HepG2 (cell line): ENCODE results near the gene DOLK. TPM values are rescaled to one million over a fixed set of nuclear protein-coding genes. Genes with fewer than 3 reads are reported as not detected.
A peak's percentile ranks its signal among the peaks of the same experiment; 100 is the strongest.

Experiments
- ARHGAP35 ChIP-seq: sonication (generic); formaldehyde crosslinking; IDR thresholded peaks from 2 replicates; pipeline ENCODE4 v1.9.0; 2022; ENCODE audit warnings: mild to moderate bottlenecking, inconsistent platforms, moderate library complexity, missing genetic modification reagents, borderline replicate concordance
- CCAR2 ChIP-seq: fragments of 200-400 bp; formaldehyde crosslinking; optimal IDR thresholded peaks from 2 replicates; pipeline ENCODE3; 2018; ENCODE audit warnings: low read depth, mild to moderate bottlenecking, low read length, moderate library complexity
- ELF1 ChIP-seq: sonication (generic); formaldehyde crosslinking; IDR thresholded peaks from 2 replicates; pipeline ENCODE4 v1.4.0; 2020; ENCODE audit warnings: missing genetic modification reagents
- GLI4 ChIP-seq: sonication (generic); formaldehyde crosslinking; IDR thresholded peaks from 2 replicates; pipeline ENCODE4 v1.5.1; 2020; ENCODE audit warnings: missing genetic modification reagents, mild to moderate bottlenecking, moderate library complexity, borderline replicate concordance
- HNF4G ChIP-seq, 2 experiments: sonication (generic) in 1 of 2; formaldehyde crosslinking in 1 of 2; IDR thresholded peaks; 2 replicates each; pipeline versions ENCODE4 v1.4.0 to v1.6.1; 2011 to 2020; ENCODE audit warnings: borderline replicate concordance in 2 of 2, low read depth in 2 of 2, mild to moderate bottlenecking in 2 of 2, low read length in 1 of 2, missing genetic modification reagents in 1 of 2, moderate library complexity in 1 of 2
- JUND ChIP-seq: sonication (generic); formaldehyde crosslinking; IDR thresholded peaks from 2 replicates; pipeline ENCODE4 v1.8.0; 2022; ENCODE audit warnings: mild to moderate bottlenecking, missing genetic modification reagents
- KDM5B ChIP-seq: sonication (generic); formaldehyde crosslinking; IDR thresholded peaks from 2 replicates; pipeline ENCODE4 v1.4.0; 2020; ENCODE audit warnings: missing genetic modification reagents, mild to moderate bottlenecking, borderline replicate concordance
- KMT2B ChIP-seq: IDR thresholded peaks from 2 replicates; pipeline ENCODE4 v1.6.1; 2016; ENCODE audit warnings: missing genetic modification reagents, missing compliant biosample characterization
- MAFG ChIP-seq: sonication (generic); formaldehyde crosslinking; IDR thresholded peaks from 2 replicates; pipeline ENCODE4 v1.5.1; 2020; ENCODE audit warnings: mild to moderate bottlenecking, missing genetic modification reagents
- NCOR1 ChIP-seq: fragments of 200-600 bp; sonication (generic); IDR thresholded peaks from 2 replicates; pipeline ENCODE4 v1.7.0; 2017; ENCODE audit warnings: antibody characterized with exemption, low read length, borderline replicate concordance
- RFX3 ChIP-seq: IDR thresholded peaks from 2 replicates; pipeline ENCODE4 v1.6.1; 2016; ENCODE audit warnings: missing biosample characterization, missing genetic modification reagents
- SP2 ChIP-seq: sonication (generic); formaldehyde crosslinking; IDR thresholded peaks from 2 replicates; pipeline ENCODE4 v1.5.1; 2020; ENCODE audit warnings: mild to moderate bottlenecking, missing genetic modification reagents
- SRF ChIP-seq: IDR thresholded peaks from 2 replicates; pipeline ENCODE4 v1.6.1; 2011; ENCODE audit warnings: mild to moderate bottlenecking, low read depth, low read length, moderate library complexity
- TARDBP ChIP-seq: sonication (generic); formaldehyde crosslinking; IDR thresholded peaks from 2 replicates; pipeline ENCODE4 v1.8.0; 2022; ENCODE audit warnings: mild to moderate bottlenecking, missing genetic modification reagents
- THAP11 ChIP-seq: IDR thresholded peaks from 2 replicates; pipeline ENCODE4 v1.6.1; 2016; ENCODE audit warnings: missing biosample characterization, missing genetic modification reagents
- ZC3H13 ChIP-seq: sonication (generic); formaldehyde crosslinking; IDR thresholded peaks from 2 replicates; pipeline ENCODE4 v1.8.1; 2023; ENCODE audit warnings: mild to moderate bottlenecking, missing genetic modification reagents, moderate library complexity
- ZFAT ChIP-seq: sonication (generic); formaldehyde crosslinking; conservative IDR thresholded peaks from 2 replicates; pipeline ENCODE4 v1.8.1; 2023; ENCODE audit warnings: missing genetic modification reagents, inconsistent platforms
- ZFP82 ChIP-seq: sonication (generic); formaldehyde crosslinking; IDR thresholded peaks from 2 replicates; pipeline ENCODE4 v1.5.1; 2020; ENCODE audit warnings: mild to moderate bottlenecking, missing genetic modification reagents, borderline replicate concordance
- ZNF225 ChIP-seq: sonication (generic); formaldehyde crosslinking; IDR thresholded peaks from 2 replicates; pipeline ENCODE4 v1.4.0; 2020; ENCODE audit warnings: mild to moderate bottlenecking, missing genetic modification reagents
- ZNF337 ChIP-seq: sonication (generic); formaldehyde crosslinking; IDR thresholded peaks from 2 replicates; pipeline ENCODE4 v1.5.1; 2020; ENCODE audit warnings: missing genetic modification reagents, low read depth, mild to moderate bottlenecking, borderline replicate concordance
- ZNF33B ChIP-seq: sonication (generic); formaldehyde crosslinking; IDR thresholded peaks from 2 replicates; pipeline ENCODE4 v1.5.1; 2020; ENCODE audit warnings: mild to moderate bottlenecking, missing genetic modification reagents
- ZNF543 ChIP-seq: sonication (generic); formaldehyde crosslinking; IDR thresholded peaks from 2 replicates; pipeline ENCODE4 v1.4.0; 2020; ENCODE audit warnings: mild to moderate bottlenecking, missing genetic modification reagents
- polyA plus RNA-seq, 8 experiments: library from polyadenylated mRNA; depleted of rRNA in 3 of 8; stranded (reverse) in 7 of 8; unstranded in 1 of 8; fragments of >200 nt; fragmentation: Illumina TruSeq in 4 of 8; extraction: Trizol in 4 of 8; gene quantifications; 2 replicates each; pipeline versions ENCODE4 v1.2.1 to v1.2.3, GENCODE V29; 2011 to 2016; ENCODE audit warnings: low read depth in 4 of 8, missing spikeins in 1 of 8, mixed read lengths in 1 of 8; ENCODE audit not compliant: insufficient read depth in 1 of 8
- total RNA-seq, 5 experiments: library from RNA; depleted of rRNA; stranded (reverse); fragments of >200 nt; fragmentation: Illumina TruSeq; extraction: Trizol; gene quantifications; 2 replicates each; pipeline ENCODE4 v1.2.3, GENCODE V29; 2016; ENCODE audit warnings: low read depth in 1 of 5
- TF ChIP-seq, protein P1 (sequence below): sonication (generic); formaldehyde crosslinking; IDR thresholded peaks from 2 replicates; pipeline ENCODE4 v1.8.0; 2022; ENCODE audit warnings: missing genetic modification reagents, mild to moderate bottlenecking, inconsistent platforms, borderline replicate concordance
- TF ChIP-seq, protein P2 (sequence below): sonication (generic); formaldehyde crosslinking; IDR thresholded peaks from 2 replicates; pipeline ENCODE4 v1.4.0; 2020; ENCODE audit warnings: missing genetic modification reagents
- TF ChIP-seq, protein P3 (sequence below): sonication (generic); formaldehyde crosslinking; IDR thresholded peaks from 2 replicates; pipeline ENCODE4 v1.4.0; 2020; ENCODE audit warnings: mild to moderate bottlenecking, missing genetic modification reagents, borderline replicate concordance

Gene DOLK
- total and polyA plus RNA-seq, 2 of the 13 experiments (the other 11 are each of a cell fraction or from before 2014, with no cell fraction given): 15.4 to 18.7 TPM

GRCh38 chr9:128947277-128947526 lies 201 bp downstream of the DOLK start (continued):
- TF ChIP-seq, protein P1, sequence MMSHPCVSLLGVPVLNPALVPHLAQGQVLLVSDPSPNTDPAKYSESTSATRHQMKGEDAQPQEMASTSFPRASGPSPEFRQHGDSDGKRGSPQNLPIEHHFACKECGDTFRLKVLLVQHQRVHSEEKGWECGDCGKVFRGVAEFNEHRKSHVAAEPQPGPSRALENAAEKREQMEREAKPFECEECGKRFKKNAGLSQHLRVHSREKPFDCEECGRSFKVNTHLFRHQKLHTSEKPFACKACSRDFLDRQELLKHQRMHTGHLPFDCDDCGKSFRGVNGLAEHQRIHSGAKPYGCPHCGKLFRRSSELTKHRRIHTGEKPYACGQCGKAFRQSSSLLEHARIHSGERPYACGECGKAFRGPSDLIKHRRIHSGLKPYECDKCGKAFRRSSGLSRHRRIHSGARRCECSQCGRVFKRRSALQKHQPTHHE (CRISPR knock-in tag): 0 out of 2 replicates have a peak, but pooled peaks have one; percentile 69
- no peak for TF ChIP-seq ZFAT (CRISPR knock-in tag)
- TF ChIP-seq SP2 (CRISPR knock-in tag): peak; percentile 49; the same call in 1 of the 2 replicates
- no peak for TF ChIP-seq NCOR1
- TF ChIP-seq ARHGAP35 (CRISPR knock-in tag): no peak
- TF ChIP-seq MAFG: no peak
- TF ChIP-seq GLI4 (CRISPR knock-in tag): no peak
- TF ChIP-seq KMT2B (CRISPR knock-in tag): no peak
- TF ChIP-seq ZNF225 (CRISPR knock-in tag): no peak
- TF ChIP-seq, protein P2, sequence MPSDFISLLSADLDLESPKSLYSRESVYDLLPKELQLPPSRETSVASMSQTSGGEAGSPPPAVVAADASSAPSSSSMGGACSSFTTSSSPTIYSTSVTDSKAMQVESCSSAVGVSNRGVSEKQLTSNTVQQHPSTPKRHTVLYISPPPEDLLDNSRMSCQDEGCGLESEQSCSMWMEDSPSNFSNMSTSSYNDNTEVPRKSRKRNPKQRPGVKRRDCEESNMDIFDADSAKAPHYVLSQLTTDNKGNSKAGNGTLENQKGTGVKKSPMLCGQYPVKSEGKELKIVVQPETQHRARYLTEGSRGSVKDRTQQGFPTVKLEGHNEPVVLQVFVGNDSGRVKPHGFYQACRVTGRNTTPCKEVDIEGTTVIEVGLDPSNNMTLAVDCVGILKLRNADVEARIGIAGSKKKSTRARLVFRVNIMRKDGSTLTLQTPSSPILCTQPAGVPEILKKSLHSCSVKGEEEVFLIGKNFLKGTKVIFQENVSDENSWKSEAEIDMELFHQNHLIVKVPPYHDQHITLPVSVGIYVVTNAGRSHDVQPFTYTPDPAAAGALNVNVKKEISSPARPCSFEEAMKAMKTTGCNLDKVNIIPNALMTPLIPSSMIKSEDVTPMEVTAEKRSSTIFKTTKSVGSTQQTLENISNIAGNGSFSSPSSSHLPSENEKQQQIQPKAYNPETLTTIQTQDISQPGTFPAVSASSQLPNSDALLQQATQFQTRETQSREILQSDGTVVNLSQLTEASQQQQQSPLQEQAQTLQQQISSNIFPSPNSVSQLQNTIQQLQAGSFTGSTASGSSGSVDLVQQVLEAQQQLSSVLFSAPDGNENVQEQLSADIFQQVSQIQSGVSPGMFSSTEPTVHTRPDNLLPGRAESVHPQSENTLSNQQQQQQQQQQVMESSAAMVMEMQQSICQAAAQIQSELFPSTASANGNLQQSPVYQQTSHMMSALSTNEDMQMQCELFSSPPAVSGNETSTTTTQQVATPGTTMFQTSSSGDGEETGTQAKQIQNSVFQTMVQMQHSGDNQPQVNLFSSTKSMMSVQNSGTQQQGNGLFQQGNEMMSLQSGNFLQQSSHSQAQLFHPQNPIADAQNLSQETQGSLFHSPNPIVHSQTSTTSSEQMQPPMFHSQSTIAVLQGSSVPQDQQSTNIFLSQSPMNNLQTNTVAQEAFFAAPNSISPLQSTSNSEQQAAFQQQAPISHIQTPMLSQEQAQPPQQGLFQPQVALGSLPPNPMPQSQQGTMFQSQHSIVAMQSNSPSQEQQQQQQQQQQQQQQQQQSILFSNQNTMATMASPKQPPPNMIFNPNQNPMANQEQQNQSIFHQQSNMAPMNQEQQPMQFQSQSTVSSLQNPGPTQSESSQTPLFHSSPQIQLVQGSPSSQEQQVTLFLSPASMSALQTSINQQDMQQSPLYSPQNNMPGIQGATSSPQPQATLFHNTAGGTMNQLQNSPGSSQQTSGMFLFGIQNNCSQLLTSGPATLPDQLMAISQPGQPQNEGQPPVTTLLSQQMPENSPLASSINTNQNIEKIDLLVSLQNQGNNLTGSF (CRISPR knock-in tag): no peak
- TF ChIP-seq TARDBP (CRISPR knock-in tag): no peak
- TF ChIP-seq KDM5B: peak; percentile 57; the same call in 1 of the 2 replicates
- no peak for TF ChIP-seq RFX3 (CRISPR knock-in tag)
- no peak for TF ChIP-seq ZNF337
- TF ChIP-seq ZNF33B (CRISPR knock-in tag): no peak
- TF ChIP-seq ZFP82 (CRISPR knock-in tag): no peak
- TF ChIP-seq CCAR2: no peak
- TF ChIP-seq ZC3H13: no peak
- TF ChIP-seq ZNF543 (CRISPR knock-in tag): no peak
- no peak for TF ChIP-seq SRF
- no peak for TF ChIP-seq ELF1 (CRISPR knock-in tag)
- TF ChIP-seq THAP11: no peak
- no peak for TF ChIP-seq JUND (CRISPR knock-in tag)
- TF ChIP-seq, protein P3, sequence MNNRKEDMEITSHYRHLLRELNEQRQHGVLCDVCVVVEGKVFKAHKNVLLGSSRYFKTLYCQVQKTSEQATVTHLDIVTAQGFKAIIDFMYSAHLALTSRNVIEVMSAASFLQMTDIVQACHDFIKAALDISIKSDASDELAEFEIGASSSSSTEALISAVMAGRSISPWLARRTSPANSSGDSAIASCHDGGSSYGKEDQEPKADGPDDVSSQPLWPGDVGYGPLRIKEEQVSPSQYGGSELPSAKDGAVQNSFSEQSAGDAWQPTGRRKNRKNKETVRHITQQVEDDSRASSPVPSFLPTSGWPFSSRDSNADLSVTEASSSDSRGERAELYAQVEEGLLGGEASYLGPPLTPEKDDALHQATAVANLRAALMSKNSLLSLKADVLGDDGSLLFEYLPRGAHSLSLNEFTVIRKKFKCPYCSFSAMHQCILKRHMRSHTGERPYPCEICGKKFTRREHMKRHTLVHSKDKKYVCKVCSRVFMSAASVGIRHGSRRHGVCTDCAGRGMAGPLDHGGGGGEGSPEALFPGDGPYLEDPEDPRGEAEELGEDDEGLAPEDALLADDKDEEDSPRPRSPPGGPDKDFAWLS (CRISPR knock-in tag): no peak
- no peak for TF ChIP-seq HNF4G (IDR thresholded peaks at IDR 0.05; ENCODE audit: borderline replicate concordance, low read depth, low read length)
- TF ChIP-seq HNF4G (CRISPR knock-in tag; IDR thresholded peaks at IDR 0.05; ENCODE audit: borderline replicate concordance, low read depth): no peak
